Retinal pigment epithelial cell (primary cell): ENCODE measurements around the gene MTMR11.

Source experiments
- DNase-seq: peaks from one replicate; pipeline ENCODE4 v3.0.0-alpha.2; 2010; ENCODE audit warnings: low read depth
- H3K4me3 ChIP-seq: 2 replicates; pipeline ENCODE4 v1.5.1; 2011; ENCODE audit warnings: mild to moderate bottlenecking, low read length, control low read depth, moderate library complexity
- TF ChIP-seq, protein P1 (sequence below): conservative IDR thresholded peaks from 2 replicates; pipeline ENCODE4 v1.5.1; 2011; ENCODE audit warnings: low read depth, low read length, control low read depth, inconsistent platforms

The MTMR11 gene, protein sequence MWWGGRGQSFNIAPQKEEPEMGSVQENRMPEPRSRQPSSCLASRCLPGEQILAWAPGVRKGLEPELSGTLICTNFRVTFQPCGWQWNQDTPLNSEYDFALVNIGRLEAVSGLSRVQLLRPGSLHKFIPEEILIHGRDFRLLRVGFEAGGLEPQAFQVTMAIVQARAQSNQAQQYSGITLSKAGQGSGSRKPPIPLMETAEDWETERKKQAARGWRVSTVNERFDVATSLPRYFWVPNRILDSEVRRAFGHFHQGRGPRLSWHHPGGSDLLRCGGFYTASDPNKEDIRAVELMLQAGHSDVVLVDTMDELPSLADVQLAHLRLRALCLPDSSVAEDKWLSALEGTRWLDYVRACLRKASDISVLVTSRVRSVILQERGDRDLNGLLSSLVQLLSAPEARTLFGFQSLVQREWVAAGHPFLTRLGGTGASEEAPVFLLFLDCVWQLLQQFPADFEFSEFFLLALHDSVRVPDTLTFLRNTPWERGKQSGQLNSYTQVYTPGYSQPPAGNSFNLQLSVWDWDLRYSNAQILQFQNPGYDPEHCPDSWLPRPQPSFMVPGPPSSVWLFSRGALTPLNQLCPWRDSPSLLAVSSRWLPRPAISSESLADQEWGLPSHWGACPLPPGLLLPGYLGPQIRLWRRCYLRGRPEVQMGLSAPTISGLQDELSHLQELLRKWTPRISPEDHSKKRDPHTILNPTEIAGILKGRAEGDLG

DNA sequence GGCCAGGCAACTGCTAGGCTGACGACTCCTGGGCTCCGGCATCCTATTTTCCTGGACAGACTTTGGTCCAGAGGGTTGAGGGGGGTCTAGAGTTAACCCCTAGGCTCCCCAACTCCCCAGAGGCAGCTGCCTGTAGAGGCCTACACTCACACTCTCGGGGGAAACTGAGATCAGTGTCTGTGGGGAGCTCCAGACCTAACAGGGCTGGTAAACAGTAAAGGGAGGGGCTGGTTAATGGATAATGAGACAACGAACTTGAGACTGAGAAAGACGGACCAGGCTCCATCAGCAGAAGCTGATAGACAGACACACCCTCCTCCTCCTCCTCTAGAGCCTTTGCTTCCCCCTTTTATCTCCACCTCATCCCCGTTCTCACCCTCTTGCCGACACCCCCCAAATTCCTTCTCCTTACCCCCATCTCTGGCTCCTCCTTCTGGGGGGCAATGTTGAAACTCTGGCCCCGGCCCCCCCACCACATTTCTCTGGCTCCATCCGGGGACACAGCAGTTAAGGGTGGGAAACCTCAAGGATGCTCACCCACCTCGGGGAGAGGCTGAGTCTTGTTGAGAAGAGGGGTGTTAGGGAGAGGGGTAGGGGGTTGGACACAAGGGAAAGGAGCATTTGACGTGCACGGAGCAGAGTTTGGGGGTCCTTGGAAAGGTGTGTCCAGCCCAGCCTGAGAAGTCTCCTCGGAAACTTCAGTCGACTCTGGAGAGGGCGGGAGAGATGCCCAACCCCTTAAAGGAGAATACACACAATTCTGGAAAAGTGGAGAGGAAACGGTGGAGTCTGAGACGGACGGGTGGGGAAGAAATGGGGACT, at the start of gene MTMR11:
TSS of gene MTMR11 (minus strand) at position 710 of the 822 bp plus-strand sequence. CDS start at position 478, 232 bp downstream.
- TF ChIP-seq, protein P1, sequence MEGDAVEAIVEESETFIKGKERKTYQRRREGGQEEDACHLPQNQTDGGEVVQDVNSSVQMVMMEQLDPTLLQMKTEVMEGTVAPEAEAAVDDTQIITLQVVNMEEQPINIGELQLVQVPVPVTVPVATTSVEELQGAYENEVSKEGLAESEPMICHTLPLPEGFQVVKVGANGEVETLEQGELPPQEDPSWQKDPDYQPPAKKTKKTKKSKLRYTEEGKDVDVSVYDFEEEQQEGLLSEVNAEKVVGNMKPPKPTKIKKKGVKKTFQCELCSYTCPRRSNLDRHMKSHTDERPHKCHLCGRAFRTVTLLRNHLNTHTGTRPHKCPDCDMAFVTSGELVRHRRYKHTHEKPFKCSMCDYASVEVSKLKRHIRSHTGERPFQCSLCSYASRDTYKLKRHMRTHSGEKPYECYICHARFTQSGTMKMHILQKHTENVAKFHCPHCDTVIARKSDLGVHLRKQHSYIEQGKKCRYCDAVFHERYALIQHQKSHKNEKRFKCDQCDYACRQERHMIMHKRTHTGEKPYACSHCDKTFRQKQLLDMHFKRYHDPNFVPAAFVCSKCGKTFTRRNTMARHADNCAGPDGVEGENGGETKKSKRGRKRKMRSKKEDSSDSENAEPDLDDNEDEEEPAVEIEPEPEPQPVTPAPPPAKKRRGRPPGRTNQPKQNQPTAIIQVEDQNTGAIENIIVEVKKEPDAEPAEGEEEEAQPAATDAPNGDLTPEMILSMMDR = no peak
- no peak for DNase-seq
- H3K4me3 ChIP-seq = peak within 1 kb of the TSS; percentile 75

DNA sequence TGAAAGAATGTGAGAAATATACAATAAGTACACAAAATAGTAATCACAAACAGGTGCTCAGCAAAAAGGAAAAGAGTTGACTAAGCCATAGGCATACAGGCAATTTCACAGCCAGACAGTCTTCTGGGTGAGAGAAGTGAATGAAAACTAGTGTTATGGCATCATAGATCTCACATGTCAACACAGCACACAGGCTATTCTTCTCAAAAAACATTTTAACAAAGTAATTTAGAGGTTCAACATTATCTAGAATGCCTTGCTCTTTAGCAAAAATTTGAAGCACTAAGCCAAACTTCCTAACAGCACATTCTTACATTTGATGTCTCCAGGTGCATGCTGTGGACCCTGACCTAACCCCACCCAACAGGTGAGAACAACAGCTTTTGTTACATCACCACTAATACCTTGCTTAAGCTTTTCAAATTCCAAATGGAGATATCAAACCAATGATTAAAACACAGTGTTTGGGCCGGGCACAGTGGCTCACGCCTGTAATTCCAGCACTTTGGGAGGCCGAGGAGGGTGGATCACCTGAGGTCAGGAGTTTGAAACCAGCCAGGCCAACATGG, 43.4 kb upstream of the MTMR11 start:
- no peak overlapping the region for H3K4me3 ChIP-seq
- no peak for DNase-seq
- TF ChIP-seq, protein P1 = no peak

DNA sequence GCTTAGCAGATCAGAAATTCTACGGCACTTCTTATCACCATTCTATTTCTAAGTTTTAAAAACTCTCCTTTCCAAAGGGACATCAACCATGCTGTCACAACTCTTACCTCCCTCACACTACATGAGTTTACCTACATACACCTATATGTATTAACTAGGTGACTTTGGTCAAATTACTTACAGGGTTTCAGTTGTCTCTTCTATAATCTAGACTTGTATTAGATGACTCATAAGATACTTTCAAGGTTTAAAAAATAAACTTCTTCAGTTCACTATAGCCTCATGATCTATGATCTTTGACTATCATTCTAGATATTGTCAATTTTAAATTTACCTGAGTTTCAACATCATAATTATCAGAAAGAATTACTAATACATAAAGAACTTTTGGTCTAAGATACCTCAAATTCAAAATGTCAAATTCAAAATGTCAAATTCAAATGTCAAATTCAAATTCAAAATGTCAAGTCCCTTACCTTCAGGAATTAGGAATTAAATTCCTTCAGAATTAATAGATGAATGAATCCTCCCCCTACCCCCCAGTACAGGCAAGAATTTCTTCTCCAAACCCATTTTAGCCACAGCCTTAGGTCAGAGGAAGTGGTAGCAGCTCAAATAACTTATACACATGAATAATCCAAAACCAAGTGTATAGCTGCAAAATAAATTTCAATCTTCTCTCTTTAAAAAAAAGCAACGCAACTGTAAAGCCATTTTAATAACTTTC, 42.7 kb upstream of the MTMR11 start:
- no peak overlapping the region for H3K4me3 ChIP-seq
- TF ChIP-seq, protein P1 = no peak
- no peak for DNase-seq

DNA sequence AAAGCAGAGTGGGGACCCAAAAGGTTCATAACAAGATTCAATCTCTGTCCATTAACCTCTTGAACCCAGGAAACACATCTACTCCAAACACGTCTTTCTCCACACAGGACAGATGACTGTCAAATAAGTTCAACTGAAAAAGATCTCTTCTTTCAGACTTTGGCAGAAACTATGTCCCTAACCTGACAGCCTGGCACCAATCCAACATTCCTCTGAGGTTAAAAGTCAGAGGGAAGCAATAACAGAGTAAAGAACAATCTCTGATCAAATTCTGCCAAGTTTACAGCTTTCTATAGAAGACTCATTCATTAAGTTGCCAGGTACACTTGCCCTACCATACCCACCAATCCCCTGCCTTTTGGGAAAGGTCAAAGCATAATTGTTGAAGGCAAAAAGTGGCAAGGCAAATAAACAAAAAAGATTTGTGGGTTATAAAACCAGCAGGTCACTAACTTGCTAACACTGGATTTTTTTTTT, 41.9 kb upstream of the MTMR11 start:
- DNase-seq = no peak
- H3K4me3 ChIP-seq = no peak overlapping the region
- TF ChIP-seq, protein P1 = no peak

DNA sequence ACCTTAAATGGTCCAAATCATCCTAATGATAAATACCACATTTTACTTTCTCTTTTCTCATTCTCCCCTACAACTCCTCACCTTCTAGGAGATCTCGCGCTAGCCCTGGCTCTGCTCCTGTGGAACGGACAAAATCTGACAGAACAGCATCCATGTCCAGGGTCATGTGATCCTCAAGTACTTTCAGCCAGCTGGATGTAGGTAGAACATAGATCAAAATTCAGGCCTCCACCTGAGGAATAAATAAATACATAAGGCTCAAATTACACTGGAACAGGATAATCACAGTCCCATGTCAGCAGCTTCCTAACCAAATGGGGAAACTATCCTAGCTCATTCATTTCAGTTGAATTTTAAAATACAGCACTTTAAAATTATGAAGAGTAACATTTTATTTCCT, 40.7 kb upstream of the MTMR11 start:
- no peak overlapping the region for H3K4me3 ChIP-seq
- no peak for DNase-seq
- TF ChIP-seq, protein P1 = no peak

DNA sequence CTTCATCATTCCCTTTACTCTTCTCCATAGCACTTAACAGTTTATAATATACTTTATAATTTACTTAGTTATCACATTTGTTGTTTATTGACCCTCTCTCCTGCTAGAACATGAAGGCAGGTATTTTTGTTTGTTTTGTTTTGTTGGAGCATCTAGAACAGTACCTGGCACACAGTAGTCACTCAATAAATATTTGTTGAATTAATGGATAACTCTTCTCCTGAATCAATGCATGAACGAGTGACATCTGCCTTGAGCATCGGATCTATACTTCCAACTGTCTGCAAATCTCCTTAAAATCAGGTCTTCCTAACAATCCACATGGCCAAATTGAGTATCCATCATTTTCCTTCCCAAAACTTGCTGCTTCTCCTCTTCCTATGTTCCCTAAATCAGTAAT, 35.9 kb upstream of the MTMR11 start:
- H3K4me3 ChIP-seq = no peak overlapping the region
- TF ChIP-seq, protein P1 = no peak
- DNase-seq = no peak
